Measurements from ENCODE around the gene DAPK3. TPM values are rescaled to one million over a fixed set of nuclear protein-coding genes. Genes with fewer than 3 reads are reported as not detected.
A peak's percentile ranks its signal among the peaks of the same experiment; 100 is the strongest.
"Not testable (repeated sequence)": the region's sequence is repeated elsewhere in the genome, so short reads cannot be mapped to it uniquely, and the experiment has no call there.

DAPK3 gene
- total and polyA plus RNA-seq, 9 donors, result 51.2 to 88.5 (median 78.9) TPM

DNA sequence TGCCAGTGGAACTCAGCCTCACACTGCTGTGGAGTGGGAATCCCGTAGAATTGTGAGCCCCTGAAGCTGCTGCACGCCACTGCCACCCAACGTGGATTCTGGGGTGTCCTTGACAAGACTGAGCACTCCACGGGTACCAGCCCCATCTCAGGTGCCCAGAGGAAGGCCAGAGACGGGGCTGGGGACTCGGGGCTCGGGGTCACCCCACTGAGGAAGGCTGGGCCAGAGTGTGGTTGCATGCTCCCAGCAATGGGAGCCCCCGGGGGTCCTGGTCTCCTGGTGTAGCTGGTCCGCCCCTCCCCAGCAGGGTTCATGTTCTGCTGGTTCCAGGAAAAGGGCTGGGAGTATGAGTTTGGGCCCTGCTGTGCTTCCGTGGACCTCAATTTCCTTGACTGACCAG is 15.2 kb downstream of the DAPK3 start:
- 85% methylated on average over 9 of the region's 10 CpGs for WGBS (ENCODE audit: insufficient coverage)
- H3K4me1 ChIP-seq (ENCODE audit: control insufficient read depth, insufficient read depth, low read length), result peaks cover 33% of the 10 kb centered on the region
- DNase-seq, result no peak
- peaks cover 42% of the 10 kb centered on the region for H3K36me3 ChIP-seq (ENCODE audit: control insufficient read depth, insufficient read depth, low read length)
- H3K27ac ChIP-seq (ENCODE audit: low read length), result no peak overlapping the region
- H3K4me3 ChIP-seq (ENCODE audit: low read length), result no peak overlapping the region
- H3K9me3 ChIP-seq (replicated peaks; ENCODE audit: control insufficient read depth, low read depth, low read length), result no peaks in the 10 kb centered on the region
- H3K27me3 ChIP-seq (ENCODE audit: control insufficient read depth, insufficient read depth, low read length), result no peaks in the 10 kb centered on the region

DNA sequence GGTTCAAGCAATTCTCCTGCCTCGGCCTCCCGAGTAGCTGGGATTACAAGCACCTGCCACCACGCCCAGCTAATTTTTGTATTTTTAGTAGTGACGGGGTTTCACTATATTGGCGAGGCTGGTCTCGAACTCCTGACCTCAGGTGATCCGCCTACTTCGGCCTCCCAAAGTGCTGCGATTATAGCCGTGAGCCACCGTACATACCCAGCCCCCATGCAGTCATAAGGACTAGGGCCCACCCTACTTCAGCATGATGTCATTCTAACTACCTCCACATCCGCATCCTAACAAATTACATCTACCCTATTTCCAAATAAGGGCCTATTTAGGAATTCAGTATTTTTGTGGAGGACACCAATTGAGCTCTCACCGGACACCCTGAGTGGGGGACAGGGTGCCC is 15.6 kb downstream of the DAPK3 start:
- not testable (repeated sequence) for DNase-seq; H3K27me3 ChIP-seq (ENCODE audit: control insufficient read depth, insufficient read depth, low read length); H3K9me3 ChIP-seq (replicated peaks; ENCODE audit: control insufficient read depth, low read depth, low read length); H3K4me3 ChIP-seq (ENCODE audit: low read length)
- WGBS (ENCODE audit: insufficient coverage), result 72% methylated on average over 7 of the region's 13 CpGs
- H3K36me3 ChIP-seq (ENCODE audit: control insufficient read depth, insufficient read depth, low read length), result peaks cover 38% of the 10 kb centered on the region
- H3K4me1 ChIP-seq (ENCODE audit: control insufficient read depth, insufficient read depth, low read length), result peaks cover 37% of the 10 kb centered on the region
- peak overlapping the region; percentile 93 for H3K27ac ChIP-seq (ENCODE audit: low read length)

DNA sequence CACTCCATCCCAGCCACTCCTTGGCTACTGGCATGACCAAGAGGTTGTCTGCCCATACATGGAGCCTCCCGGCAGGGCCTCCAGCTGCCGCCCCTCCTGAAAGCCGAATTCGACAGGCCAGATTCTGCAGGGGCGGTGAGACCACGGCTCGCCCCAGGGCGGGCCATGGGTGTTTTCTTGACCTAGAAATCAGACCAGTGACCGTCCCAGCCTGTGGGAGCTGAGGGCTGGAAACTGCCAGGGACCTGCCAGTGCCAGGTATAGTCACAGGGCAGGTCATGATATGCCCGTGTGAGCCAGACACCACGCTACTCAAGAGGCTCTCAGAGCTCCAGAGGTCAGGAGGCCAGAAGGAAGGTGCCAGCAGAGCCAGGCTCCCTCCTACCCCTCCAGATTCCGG is 16.8 kb downstream of the DAPK3 start:
- H3K9me3 ChIP-seq (replicated peaks; ENCODE audit: control insufficient read depth, low read depth, low read length), result no peaks in the 10 kb centered on the region
- H3K27ac ChIP-seq (ENCODE audit: low read length), result peak overlapping the region; percentile 93
- no peak for DNase-seq
- 80% methylated on average over 9 of the region's 12 CpGs for WGBS (ENCODE audit: insufficient coverage)
- H3K4me3 ChIP-seq (ENCODE audit: low read length), result no peak overlapping the region
- H3K27me3 ChIP-seq (ENCODE audit: control insufficient read depth, insufficient read depth, low read length), result no peaks in the 10 kb centered on the region
- H3K4me1 ChIP-seq (ENCODE audit: control insufficient read depth, insufficient read depth, low read length), result peaks cover 44% of the 10 kb centered on the region
- peaks cover 28% of the 10 kb centered on the region for H3K36me3 ChIP-seq (ENCODE audit: control insufficient read depth, insufficient read depth, low read length)

DNA sequence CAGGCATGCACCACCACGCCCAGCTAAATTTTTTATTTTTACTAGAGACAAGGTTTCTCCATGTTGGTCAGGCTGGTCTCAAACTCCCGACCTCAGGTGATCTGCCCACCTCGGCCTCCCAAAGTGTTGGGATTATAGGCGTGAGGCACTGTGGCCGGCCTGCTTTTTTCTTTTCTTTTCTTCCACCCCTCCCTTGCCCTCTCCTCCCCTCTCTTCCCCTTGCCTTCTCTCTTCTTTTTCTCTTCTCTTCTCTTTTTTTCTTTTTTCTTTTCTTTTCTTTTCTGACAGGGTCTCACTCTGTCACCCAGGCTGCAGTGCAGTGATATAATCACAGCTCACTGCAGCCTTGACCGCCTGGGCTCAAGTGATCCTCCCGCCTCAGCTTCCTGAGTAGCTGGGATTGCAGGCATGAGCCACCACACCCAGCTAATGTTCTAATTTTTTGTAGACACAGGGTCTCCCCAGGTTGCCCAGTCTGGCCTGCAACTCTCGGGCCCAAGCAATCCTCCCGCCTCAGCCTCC is 18.1 kb downstream of the DAPK3 start:
- WGBS (ENCODE audit: insufficient coverage), result 75% methylated on average over 8 of the region's 9 CpGs

DNA sequence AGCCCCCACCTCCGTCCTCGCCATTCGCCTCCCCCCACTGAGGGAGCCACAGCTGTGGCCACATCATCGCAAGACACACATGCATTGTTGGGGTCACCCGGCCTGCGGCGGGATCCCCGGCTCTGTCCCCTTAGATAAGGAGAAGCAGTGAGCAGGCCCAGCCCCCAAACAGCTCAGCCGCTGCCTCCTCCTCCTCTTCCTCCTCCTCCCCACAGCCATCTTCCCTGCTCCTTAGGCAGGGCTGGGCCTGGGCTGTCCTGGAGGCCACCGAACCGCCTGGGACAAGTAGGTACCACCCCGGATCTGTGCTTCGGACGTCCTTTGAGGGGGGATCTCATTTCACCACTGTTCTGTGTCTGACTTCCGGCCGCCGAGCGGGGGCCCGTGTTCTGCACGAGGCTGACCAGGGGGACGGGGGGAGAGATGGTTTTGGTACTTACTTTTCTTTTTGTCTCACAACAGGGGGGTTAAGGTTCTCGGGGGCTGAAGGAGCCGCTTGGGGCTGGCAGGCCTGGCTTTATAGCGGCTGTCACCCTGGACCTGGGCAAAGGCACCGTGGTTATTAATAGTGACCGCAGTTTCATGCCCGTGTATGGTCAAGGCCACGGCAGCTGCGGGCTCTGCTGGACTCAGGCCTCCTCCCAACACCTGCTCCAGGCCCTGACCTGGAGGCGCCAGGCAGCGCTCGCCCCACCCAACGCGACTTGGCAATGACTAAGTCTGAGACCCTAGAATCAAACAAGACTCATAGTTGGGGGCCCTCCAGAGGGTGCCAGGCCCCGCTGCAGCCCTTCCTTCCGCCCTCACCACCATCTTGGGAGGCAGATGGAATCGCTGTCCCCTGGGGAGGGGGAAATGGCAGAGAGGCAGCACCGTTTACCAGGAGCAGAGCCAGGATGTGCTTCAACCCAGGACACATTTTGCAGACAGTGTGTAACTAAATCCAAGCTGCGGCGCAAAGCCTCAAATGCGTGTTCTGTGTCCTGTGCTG is 19.7 kb downstream of the DAPK3 start:
- Histone ChIP-seq H3K27me3 (ENCODE audit: control insufficient read depth, insufficient read depth, low read length) (no peaks in the 10 kb centered on the region), H3K36me3 (ENCODE audit: control insufficient read depth, insufficient read depth, low read length) (peaks cover 11% of the 10 kb centered on the region), H3K4me3 (ENCODE audit: low read length) (peak overlapping the region; percentile 48), H3K9me3 (replicated peaks; ENCODE audit: control insufficient read depth, low read depth, low read length) (no peaks in the 10 kb centered on the region), H3K27ac (ENCODE audit: low read length) (peak overlapping the region; percentile 93), H3K4me1 (ENCODE audit: control insufficient read depth, insufficient read depth, low read length) (peaks cover 44% of the 10 kb centered on the region)
- peak; percentile 86 for DNase-seq
- WGBS (ENCODE audit: insufficient coverage), result 46% methylated on average over 23 of the region's 41 CpGs

More for the DNA sequence above, 18.1 kb downstream of the DAPK3 start:
- not testable (repeated sequence) for H3K27me3 ChIP-seq (ENCODE audit: control insufficient read depth, insufficient read depth, low read length); DNase-seq; H3K9me3 ChIP-seq (replicated peaks; ENCODE audit: control insufficient read depth, low read depth, low read length); H3K4me3 ChIP-seq (ENCODE audit: low read length)
- Histone ChIP-seq H3K27ac (ENCODE audit: low read length) (peak overlapping the region; percentile 93), H3K4me1 (ENCODE audit: control insufficient read depth, insufficient read depth, low read length) (peaks cover 44% of the 10 kb centered on the region), H3K36me3 (ENCODE audit: control insufficient read depth, insufficient read depth, low read length) (peaks cover 15% of the 10 kb centered on the region)

DNA sequence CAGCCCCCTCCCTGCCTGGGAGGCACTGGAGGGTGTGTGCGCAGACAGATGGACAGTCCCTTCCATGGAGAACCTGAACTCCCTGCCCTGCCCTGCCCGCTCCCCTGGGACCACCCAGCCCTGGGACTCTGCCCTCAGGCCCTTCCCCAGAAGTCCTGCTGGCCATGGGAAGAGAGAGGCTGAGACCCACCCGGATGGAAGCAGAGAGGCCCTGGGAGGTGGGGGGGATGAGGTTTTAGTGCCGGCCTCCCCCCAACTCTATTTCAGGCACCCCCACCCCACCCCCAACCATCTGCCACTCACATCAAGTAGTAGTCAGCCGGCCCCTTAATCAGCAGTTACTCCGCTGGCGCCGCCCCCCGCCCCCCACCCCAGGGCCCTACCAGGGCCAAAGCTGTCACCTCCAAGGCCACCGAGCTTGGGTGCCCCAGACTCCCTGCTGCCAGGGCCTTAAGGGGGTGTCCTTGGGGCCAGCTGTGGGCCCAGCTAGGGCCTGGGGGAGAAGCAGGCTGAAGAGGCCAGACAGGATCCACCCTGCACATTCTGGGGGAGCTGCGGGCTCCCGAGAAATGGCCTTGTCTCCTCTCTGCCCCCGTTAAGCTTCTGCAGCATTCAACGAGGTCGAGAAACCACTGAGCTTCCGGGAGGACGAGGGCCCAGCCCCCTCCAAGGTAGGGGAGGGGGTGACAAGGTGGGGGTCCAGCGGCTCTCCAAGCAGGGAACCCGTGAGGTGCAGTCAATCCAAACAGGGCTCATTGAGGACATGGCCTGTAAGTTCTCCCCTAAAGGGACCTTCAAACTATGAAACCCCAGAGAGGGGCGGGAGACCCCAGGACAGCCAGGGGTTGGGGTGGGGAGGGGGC is 20.7 kb downstream of the DAPK3 start:
- WGBS (ENCODE audit: insufficient coverage), result 40% methylated on average over 13 of the region's 20 CpGs
- H3K36me3 ChIP-seq (ENCODE audit: control insufficient read depth, insufficient read depth, low read length), result peaks cover 7% of the 10 kb centered on the region
- H3K9me3 ChIP-seq (replicated peaks; ENCODE audit: control insufficient read depth, low read depth, low read length), result no peaks in the 10 kb centered on the region
- peak overlapping the region; percentile 48 for H3K4me3 ChIP-seq (ENCODE audit: low read length)
- H3K27me3 ChIP-seq (ENCODE audit: control insufficient read depth, insufficient read depth, low read length), result no peaks in the 10 kb centered on the region
- peak; percentile 42 for DNase-seq
- peak overlapping the region; percentile 93 for H3K27ac ChIP-seq (ENCODE audit: low read length)
- peaks cover 44% of the 10 kb centered on the region for H3K4me1 ChIP-seq (ENCODE audit: control insufficient read depth, insufficient read depth, low read length)

DNA sequence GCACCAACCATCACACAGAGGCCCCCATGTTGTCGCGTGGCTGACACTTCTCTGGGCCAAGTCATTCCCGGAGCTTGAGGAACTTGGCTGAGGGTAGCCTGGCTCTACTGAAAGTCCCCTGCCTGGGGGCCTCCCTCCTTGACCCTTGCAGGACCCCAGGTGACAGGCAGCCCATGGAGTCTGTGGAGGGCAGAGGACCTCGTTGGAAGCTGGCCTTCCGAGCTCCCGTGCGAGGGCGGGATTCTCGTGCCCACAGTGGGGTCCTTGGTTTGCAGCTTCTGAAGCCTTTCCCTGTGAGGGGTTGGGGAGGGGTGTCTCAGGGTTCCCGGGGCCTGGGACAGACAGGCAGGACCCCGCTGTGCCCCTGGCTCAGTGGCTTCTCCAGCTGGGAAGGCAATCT is 21.6 kb downstream of the DAPK3 start:
- WGBS (ENCODE audit: insufficient coverage), result 84% methylated on average over 6 of the region's 11 CpGs
- no peak overlapping the region for H3K4me3 ChIP-seq (ENCODE audit: low read length)
- no peak for DNase-seq
- H3K27me3 ChIP-seq (ENCODE audit: control insufficient read depth, insufficient read depth, low read length), result no peaks in the 10 kb centered on the region
- peaks cover 36% of the 10 kb centered on the region for H3K4me1 ChIP-seq (ENCODE audit: control insufficient read depth, insufficient read depth, low read length)
- H3K36me3 ChIP-seq (ENCODE audit: control insufficient read depth, insufficient read depth, low read length), result peaks cover 7% of the 10 kb centered on the region
- H3K27ac ChIP-seq (ENCODE audit: low read length), result peak overlapping the region; percentile 71
- no peaks in the 10 kb centered on the region for H3K9me3 ChIP-seq (replicated peaks; ENCODE audit: control insufficient read depth, low read depth, low read length)

DNA sequence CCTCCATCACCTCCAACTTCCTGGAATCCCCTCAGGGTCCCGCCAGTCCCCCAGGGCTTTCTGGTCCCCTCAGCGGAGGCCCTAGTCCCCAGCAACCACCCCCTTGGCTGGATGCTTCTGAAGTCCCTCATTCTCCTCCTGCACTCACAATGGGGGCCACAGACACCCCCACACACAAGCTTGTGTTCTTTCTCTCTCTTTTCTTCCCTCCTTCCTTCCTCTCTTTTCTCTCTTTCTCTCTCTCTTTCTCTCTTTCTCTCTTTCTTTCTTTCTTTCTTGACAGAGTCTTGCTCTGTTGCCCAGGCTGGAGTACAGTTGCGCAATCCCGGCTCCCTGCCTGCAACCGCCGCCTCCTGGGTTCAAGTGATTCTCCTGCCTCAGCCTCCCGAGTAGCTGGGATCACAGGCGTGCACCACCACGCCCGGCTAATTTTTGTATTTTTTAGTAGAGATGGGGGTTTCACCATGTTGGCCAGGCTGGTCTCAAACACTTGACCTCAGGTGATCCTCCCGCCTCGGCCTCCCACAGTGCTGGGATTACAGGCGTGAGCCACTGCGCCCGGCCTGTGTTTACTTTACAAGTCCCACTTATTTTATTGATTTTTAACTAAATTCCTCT is 23.5 kb downstream of the DAPK3 start:
- H3K4me3 ChIP-seq (ENCODE audit: low read length); H3K27ac ChIP-seq (ENCODE audit: low read length); H3K36me3 ChIP-seq (ENCODE audit: control insufficient read depth, insufficient read depth, low read length); DNase-seq; H3K9me3 ChIP-seq (replicated peaks; ENCODE audit: control insufficient read depth, low read depth, low read length); H3K27me3 ChIP-seq (ENCODE audit: control insufficient read depth, insufficient read depth, low read length): not testable (repeated sequence)
- peaks cover 33% of the 10 kb centered on the region for H3K4me1 ChIP-seq (ENCODE audit: control insufficient read depth, insufficient read depth, low read length)
- 81% methylated on average over 13 of the region's 15 CpGs for WGBS (ENCODE audit: insufficient coverage)

DNA sequence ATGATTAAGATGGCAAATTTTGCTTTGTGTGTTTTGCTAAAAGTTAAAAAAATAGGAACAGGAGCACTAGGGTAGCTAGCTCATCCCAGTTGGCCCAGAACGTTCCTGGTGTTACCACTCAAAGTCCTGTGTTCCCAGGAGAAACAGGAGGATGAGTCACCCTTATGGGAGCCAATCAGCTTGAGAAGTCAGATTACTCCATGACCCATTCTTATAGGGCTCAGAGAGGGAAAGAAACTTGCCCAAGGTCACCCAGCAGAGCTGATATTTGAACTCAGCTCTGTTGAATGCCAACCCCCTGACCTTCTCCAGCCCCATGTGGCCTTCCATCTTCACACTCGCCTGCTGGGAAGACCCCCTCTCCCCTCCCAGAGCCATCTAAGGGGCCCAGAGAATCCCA is 25.1 kb downstream of the DAPK3 start:
- Histone ChIP-seq H3K9me3 (replicated peaks; ENCODE audit: control insufficient read depth, low read depth, low read length) (no peaks in the 10 kb centered on the region), H3K27ac (ENCODE audit: low read length) (no peak overlapping the region), H3K27me3 (ENCODE audit: control insufficient read depth, insufficient read depth, low read length) (no peaks in the 10 kb centered on the region), H3K4me3 (ENCODE audit: low read length) (no peak overlapping the region), H3K4me1 (ENCODE audit: control insufficient read depth, insufficient read depth, low read length) (peaks cover 22% of the 10 kb centered on the region), H3K36me3 (ENCODE audit: control insufficient read depth, insufficient read depth, low read length) (peaks cover 11% of the 10 kb centered on the region)
- WGBS (ENCODE audit: insufficient coverage), result 20% methylated on average over 1 of the region's 2 CpGs
- DNase-seq, result no peak
